Measurements from ENCODE around the gene KRT6B.

GRCh38 chr12:52427083-52427482 lies 24.9 kb downstream of the KRT6B start:
- TF ChIP-seq POLR2A (IDR thresholded peaks at IDR 0.05; ENCODE audit: low read length): no peak
- no peak for TF ChIP-seq GATA1 (IDR thresholded peaks at IDR 0.05; ENCODE audit: low read depth, low read length)
